GM23338 (cell line): ENCODE measurements around the gene DOCK1. TPM values are rescaled to one million over a fixed set of nuclear protein-coding genes. Genes with fewer than 3 reads are reported as not detected.

Experiments
- ATAC-seq: fragments of 200-7000 bp; cut with Tn5 transposase; 3 replicates; pipeline ENCODE4 v1.9.1; 2020
- DNase-seq: peaks from one replicate; pipeline ENCODE4 v3.0.0-alpha.2; 2015; ENCODE audit warnings: low spot score
- H2AFZ ChIP-seq: fragments of 200-600 bp; sonication (generic); 2 replicates; pipeline ENCODE4 v1.8.0; 2016; ENCODE audit warnings: antibody characterized with exemption, mild to moderate bottlenecking, moderate library complexity
- H3F3A ChIP-seq: fragments of 200-600 bp; sonication (generic); replicated peaks from 2 replicates; pipeline ENCODE4 v1.8.0; 2017; ENCODE audit warnings: antibody characterized with exemption, mixed run types, low read depth
- H3K27ac ChIP-seq: fragments of 200-600 bp; sonication (generic); 2 replicates; pipeline ENCODE4 v1.6.1; 2016; ENCODE audit warnings: low read depth
- H3K27me3 ChIP-seq: fragments of 200-600 bp; sonication (generic); 2 replicates; pipeline ENCODE4 v1.8.0; 2016; ENCODE audit warnings: mild to moderate bottlenecking, mixed run types, moderate library complexity; ENCODE audit not compliant: insufficient read depth
- H3K36me3 ChIP-seq: fragments of 200-600 bp; sonication (generic); 2 replicates; pipeline ENCODE4 v1.8.0; 2016; ENCODE audit warnings: mild to moderate bottlenecking; ENCODE audit not compliant: insufficient read depth
- H3K4me1 ChIP-seq: fragments of 200-600 bp; sonication (generic); 2 replicates; pipeline ENCODE4 v1.8.0; 2016; ENCODE audit warnings: mild to moderate bottlenecking, moderate library complexity; ENCODE audit not compliant: insufficient read depth
- H3K4me2 ChIP-seq: fragments of 200-600 bp; sonication (generic); 2 replicates; pipeline ENCODE4 v1.7.1; 2017; ENCODE audit warnings: mixed run types
- H3K4me3 ChIP-seq: fragments of 200-600 bp; sonication (generic); 2 replicates; pipeline ENCODE4 v1.6.1; 2016; ENCODE audit warnings: mixed run types
- H3K79me2 ChIP-seq: fragments of 200-600 bp; sonication (generic); replicated peaks from 2 replicates; pipeline ENCODE4 v1.8.0; 2017; ENCODE audit warnings: mild to moderate bottlenecking; ENCODE audit not compliant: insufficient read depth
- H3K9me2 ChIP-seq: fragments of 200-600 bp; sonication (generic); 2 replicates; pipeline ENCODE4 v1.8.0; 2017; ENCODE audit not compliant: insufficient read depth
- H4K20me1 ChIP-seq: fragments of 200-600 bp; sonication (generic); replicated peaks from 2 replicates; pipeline ENCODE4 v1.8.0; 2017; ENCODE audit warnings: mild to moderate bottlenecking; ENCODE audit not compliant: insufficient read depth
- H3K27ac Mint-ChIP-seq: 2 replicates; pipeline ENCODE4 v1.8.0; 2020; ENCODE audit warnings: inconsistent platforms, mild to moderate bottlenecking, moderate library complexity, mixed read lengths
- H3K27me3 Mint-ChIP-seq: 3 replicates; pipeline ENCODE4 v1.8.0; 2022; ENCODE audit warnings: low read depth, mild to moderate bottlenecking, moderate library complexity, mixed read lengths, inconsistent platforms; ENCODE audit not compliant: insufficient read depth, poor library complexity
- H3K36me3 Mint-ChIP-seq: 3 replicates; pipeline ENCODE4 v1.8.0; 2021; ENCODE audit warnings: low read depth, mild to moderate bottlenecking, inconsistent platforms, moderate library complexity, mixed read lengths
- H3K4me1 Mint-ChIP-seq: 3 replicates; pipeline ENCODE4 v1.8.0; 2020; ENCODE audit warnings: mild to moderate bottlenecking, inconsistent platforms, mixed read lengths
- H3K4me3 Mint-ChIP-seq: 3 replicates; pipeline ENCODE4 v1.8.0; 2021; ENCODE audit warnings: moderate library complexity, mild to moderate bottlenecking, inconsistent platforms, mixed read lengths
- H3K9me3 Mint-ChIP-seq: 3 replicates; pipeline ENCODE4 v1.8.0; 2020; ENCODE audit warnings: moderate library complexity, mild to moderate bottlenecking, inconsistent platforms, mixed read lengths
- CREB1 ChIP-seq: fragments of 250-450 bp; sonication (Bioruptor Pico); IDR thresholded peaks from 2 replicates; pipeline ENCODE4 v1.5.0; 2020; ENCODE audit warnings: low read depth, mild to moderate bottlenecking, moderate library complexity
- CTCF ChIP-seq, 2 experiments: fragments of 200-600 bp in 1 of 2; sonication (generic) in 1 of 2; conservative IDR thresholded peaks; 2 replicates each; pipeline versions ENCODE4 v1.5.1 to v1.6.1; 2016 to 2017; ENCODE audit warnings: antibody characterized with exemption in 2 of 2, low read depth in 2 of 2, mild to moderate bottlenecking in 2 of 2, moderate library complexity in 1 of 2
- EZH2 ChIP-seq: fragments of 200-600 bp; sonication (generic); IDR thresholded peaks from one replicate; pipeline ENCODE4 v1.8.0; 2017; ENCODE audit warnings: antibody characterized with exemption, mild to moderate bottlenecking, low read depth; ENCODE audit not compliant: unreplicated experiment
- EZH2phosphoT487 ChIP-seq: fragments of 200-600 bp; sonication (generic); IDR thresholded peaks from one replicate; pipeline ENCODE4 v1.8.1; 2018; ENCODE audit warnings: antibody characterized with exemption; ENCODE audit not compliant: unreplicated experiment
- POLR2AphosphoS5 ChIP-seq: IDR thresholded peaks from 2 replicates; pipeline ENCODE4 v1.6.1; 2016; ENCODE audit warnings: antibody characterized with exemption, low read depth
- STAT1 ChIP-seq: IDR thresholded peaks from one replicate; pipeline ENCODE4 v1.6.1; 2016; ENCODE audit warnings: antibody characterized with exemption; ENCODE audit not compliant: unreplicated experiment
- ZNF114 ChIP-seq: fragments of 250-450 bp; sonication (Bioruptor Pico); IDR thresholded peaks from 2 replicates; pipeline ENCODE4 v1.5.0; 2020; ENCODE audit warnings: mild to moderate bottlenecking, moderate library complexity
- ZNF331 ChIP-seq: fragments of 250-450 bp; sonication (Bioruptor Pico); IDR thresholded peaks from 2 replicates; pipeline ENCODE4 v1.5.0; 2020; ENCODE audit warnings: low read depth, mild to moderate bottlenecking, moderate library complexity
- ZNF462 ChIP-seq: fragments of 250-450 bp; sonication (Bioruptor Pico); IDR thresholded peaks from 2 replicates; pipeline ENCODE4 v1.5.0; 2020; ENCODE audit warnings: mild to moderate bottlenecking, moderate library complexity
- polyA plus RNA-seq: library from polyadenylated mRNA; unstranded; fragments of >200 nt; fragmentation: Nextera tagmentation; extraction: Ambion mirVana; gene quantifications from 2 replicates; pipeline ENCODE4 v1.2.1, GENCODE V29; 2016
- total RNA-seq: library from RNA; depleted of rRNA; stranded (reverse); fragments of >200 nt; shearing (Covaris generic); gene quantifications from 2 replicates; pipeline ENCODE4 v1.2.3, GENCODE V29; 2014
- TF ChIP-seq, protein P1 (sequence below): IDR thresholded peaks from one replicate; pipeline ENCODE4 v1.6.1; 2018; ENCODE audit warnings: antibody characterized with exemption; ENCODE audit not compliant: unreplicated experiment

The DOCK1 gene
- total and polyA plus RNA-seq, 2 experiments from 2014 or later = 13.2 to 55.3 TPM

DNA sequence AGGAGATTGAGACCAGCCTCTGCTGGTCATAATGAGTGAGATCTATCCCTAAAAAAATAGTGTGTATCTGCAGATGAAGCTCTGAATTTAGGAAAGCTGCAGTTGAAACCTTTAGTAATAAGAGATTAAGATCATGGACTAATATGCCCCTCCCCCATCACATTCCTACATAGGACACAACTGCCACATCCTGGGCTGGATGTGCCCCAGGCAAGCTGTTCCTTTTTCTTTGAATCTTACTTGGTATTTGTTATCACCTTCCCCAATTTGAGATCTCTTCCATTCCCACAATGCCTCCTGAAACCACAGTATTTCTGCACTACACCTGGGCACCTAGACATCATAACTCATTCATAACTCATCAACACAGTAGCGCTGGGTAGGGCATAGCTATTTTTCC, 74.1 kb downstream of the DOCK1 start (continued):
- TF ChIP-seq, protein P1, sequence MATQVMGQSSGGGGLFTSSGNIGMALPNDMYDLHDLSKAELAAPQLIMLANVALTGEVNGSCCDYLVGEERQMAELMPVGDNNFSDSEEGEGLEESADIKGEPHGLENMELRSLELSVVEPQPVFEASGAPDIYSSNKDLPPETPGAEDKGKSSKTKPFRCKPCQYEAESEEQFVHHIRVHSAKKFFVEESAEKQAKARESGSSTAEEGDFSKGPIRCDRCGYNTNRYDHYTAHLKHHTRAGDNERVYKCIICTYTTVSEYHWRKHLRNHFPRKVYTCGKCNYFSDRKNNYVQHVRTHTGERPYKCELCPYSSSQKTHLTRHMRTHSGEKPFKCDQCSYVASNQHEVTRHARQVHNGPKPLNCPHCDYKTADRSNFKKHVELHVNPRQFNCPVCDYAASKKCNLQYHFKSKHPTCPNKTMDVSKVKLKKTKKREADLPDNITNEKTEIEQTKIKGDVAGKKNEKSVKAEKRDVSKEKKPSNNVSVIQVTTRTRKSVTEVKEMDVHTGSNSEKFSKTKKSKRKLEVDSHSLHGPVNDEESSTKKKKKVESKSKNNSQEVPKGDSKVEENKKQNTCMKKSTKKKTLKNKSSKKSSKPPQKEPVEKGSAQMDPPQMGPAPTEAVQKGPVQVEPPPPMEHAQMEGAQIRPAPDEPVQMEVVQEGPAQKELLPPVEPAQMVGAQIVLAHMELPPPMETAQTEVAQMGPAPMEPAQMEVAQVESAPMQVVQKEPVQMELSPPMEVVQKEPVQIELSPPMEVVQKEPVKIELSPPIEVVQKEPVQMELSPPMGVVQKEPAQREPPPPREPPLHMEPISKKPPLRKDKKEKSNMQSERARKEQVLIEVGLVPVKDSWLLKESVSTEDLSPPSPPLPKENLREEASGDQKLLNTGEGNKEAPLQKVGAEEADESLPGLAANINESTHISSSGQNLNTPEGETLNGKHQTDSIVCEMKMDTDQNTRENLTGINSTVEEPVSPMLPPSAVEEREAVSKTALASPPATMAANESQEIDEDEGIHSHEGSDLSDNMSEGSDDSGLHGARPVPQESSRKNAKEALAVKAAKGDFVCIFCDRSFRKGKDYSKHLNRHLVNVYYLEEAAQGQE = no peak
- no peak for TF ChIP-seq CREB1
- no peak for TF ChIP-seq EZH2
- TF ChIP-seq ZNF331 (CRISPR knock-in tag) = no peak
- no peak for TF ChIP-seq POLR2AphosphoS5
- no peak for TF ChIP-seq STAT1
- no peak for TF ChIP-seq CTCF (conservative IDR thresholded peaks at IDR 0.05; ENCODE audit: low read depth in 2 of 2)
- TF ChIP-seq EZH2phosphoT487 = no peak

GRCh38 chr10:126993208-126993607, 88.0 kb downstream of the DOCK1 start:
- no peaks in the 10 kb centered on the region for H3K27me3 Mint-ChIP-seq
- TF ChIP-seq ZNF462 (CRISPR knock-in tag) = no peak
- TF ChIP-seq, protein P1 = no peak
- no peak for TF ChIP-seq ZNF114 (CRISPR knock-in tag)
- no peak for TF ChIP-seq CREB1
- no peaks in the 10 kb centered on the region for H3K9me2 ChIP-seq
- no peaks in the 10 kb centered on the region; the same call in 1 of the 2 replicates for H4K20me1 ChIP-seq
- no peak overlapping the region for H2AFZ ChIP-seq
- no peaks in the 10 kb centered on the region for H3K27me3 ChIP-seq
- no peaks in the 10 kb centered on the region for H3K79me2 ChIP-seq
- H3F3A ChIP-seq = no peaks in the 10 kb centered on the region
- ATAC-seq (no peak), DNase-seq (no peak)
- no peak overlapping the region for H3K27ac Mint-ChIP-seq
- H3K4me3 Mint-ChIP-seq = no peak overlapping the region
- H3K27ac ChIP-seq = no peak overlapping the region
- peaks cover 17% of the 10 kb centered on the region; the same call in 2 of the 3 replicates for H3K9me3 Mint-ChIP-seq
- H3K36me3 ChIP-seq = peaks cover 8% of the 10 kb centered on the region
- H3K4me1 Mint-ChIP-seq = no peaks in the 10 kb centered on the region
- no peak overlapping the region for H3K4me2 ChIP-seq
- no peak overlapping the region for H3K4me3 ChIP-seq
- H3K4me1 ChIP-seq = no peaks in the 10 kb centered on the region
- H3K36me3 Mint-ChIP-seq = peaks cover 86% of the 10 kb centered on the region
